Activated T-cell treated with anti-CD3 and anti-CD28 coated beads for 24 hours (primary cell): Measurements from ENCODE around the gene RASL12.
"Not testable (repeated sequence)": the region's sequence is repeated elsewhere in the genome, so short reads cannot be mapped to it uniquely, and the experiment has no call there.

Experiments
- DNase-seq: peaks from one replicate; pipeline ENCODE4 v3.0.0-alpha.2; 2020; ENCODE audit warnings: low read depth

Gene RASL12

DNA sequence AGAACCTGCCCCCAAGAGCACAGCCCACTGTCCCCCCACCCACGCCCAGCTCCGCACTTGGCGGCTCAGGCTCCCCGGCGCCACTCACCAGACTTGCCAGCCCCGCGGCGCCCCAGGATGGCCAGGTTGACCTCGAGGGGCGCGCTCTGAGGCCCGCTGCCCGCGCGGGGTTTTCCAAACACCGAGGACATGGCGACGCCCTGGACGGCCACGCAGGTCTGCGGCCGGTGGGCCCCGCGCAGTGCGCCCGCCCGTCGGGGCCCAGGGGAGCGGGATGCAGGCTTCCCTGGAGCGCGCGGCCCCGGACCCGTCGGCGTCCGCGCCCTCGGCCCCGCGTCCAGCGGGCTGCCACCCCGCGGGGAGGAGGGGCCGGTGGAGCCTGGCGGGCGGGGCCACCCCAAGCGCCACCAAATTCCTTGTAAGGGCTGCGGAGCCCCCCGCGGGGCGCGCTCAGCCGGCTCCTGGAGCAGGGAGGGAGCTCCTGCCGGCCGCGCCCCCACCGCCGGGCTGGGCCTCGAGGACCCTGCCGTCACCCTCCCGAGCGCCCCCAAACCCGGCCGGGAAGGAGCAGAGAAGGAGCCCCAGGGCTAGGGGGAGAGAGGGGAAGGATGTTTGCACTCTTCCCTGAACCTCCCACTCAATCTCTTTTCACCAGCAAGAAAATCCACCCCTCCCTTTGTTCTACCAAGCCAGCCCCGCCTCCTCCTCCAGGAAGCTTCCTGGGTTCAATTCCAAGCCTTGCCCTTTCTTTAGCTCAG, at the start of gene RASL12:
Gene RASL12 (minus strand): TSS at position 347 of the 758 bp plus-strand sequence. CDS start 156 bp downstream, at position 191.
- DNase-seq, result no peak

DNA sequence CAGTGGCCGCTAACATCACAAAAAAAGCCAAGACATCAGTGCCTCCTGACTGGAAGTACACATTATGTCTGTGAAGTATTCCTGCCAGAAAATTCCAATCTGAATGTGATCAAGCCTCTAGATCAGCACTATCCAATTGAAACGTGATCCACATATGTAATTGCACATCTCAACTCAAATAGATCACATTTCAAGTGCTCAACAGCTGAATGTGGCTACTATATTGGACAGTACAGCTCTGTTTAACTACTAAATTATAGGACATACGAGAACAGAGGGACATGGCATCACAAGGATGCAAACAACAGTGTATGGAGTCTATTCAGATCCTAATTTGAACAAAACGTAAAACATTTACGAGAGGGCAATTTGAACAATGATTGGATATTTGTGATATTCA, 47.8 kb upstream of the RASL12 start:
- no peak for DNase-seq

DNA sequence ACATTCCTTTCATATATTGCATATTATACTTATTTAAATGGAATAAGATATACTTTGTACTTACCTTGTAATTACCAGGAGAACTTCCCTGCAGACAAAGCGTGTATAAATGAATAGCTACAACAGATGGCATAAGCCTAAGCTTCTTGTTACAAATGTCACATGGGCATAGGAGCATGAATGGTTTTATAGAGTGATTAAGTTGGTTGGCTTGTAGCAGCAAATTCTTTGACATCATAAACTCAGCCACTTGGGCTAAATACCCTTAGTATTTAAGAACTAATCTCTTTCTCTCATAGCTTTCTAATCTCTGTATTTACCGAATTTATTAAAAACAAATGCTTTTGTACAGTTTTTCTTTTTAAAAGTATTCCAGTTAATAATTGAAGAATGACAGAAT, 47.3 kb upstream of the RASL12 start, which contains the start of gene UBAP1L:
Gene UBAP1L (minus strand): TSS at position 115 of the 400 bp plus-strand sequence. CDS start 8,985 bp downstream, outside the sequence.
- DNase-seq, result no peak

GRCh38 chr15:65110676-65111292, 43.0 kb upstream of the RASL12 start:
- DNase-seq, result no peak

DNA sequence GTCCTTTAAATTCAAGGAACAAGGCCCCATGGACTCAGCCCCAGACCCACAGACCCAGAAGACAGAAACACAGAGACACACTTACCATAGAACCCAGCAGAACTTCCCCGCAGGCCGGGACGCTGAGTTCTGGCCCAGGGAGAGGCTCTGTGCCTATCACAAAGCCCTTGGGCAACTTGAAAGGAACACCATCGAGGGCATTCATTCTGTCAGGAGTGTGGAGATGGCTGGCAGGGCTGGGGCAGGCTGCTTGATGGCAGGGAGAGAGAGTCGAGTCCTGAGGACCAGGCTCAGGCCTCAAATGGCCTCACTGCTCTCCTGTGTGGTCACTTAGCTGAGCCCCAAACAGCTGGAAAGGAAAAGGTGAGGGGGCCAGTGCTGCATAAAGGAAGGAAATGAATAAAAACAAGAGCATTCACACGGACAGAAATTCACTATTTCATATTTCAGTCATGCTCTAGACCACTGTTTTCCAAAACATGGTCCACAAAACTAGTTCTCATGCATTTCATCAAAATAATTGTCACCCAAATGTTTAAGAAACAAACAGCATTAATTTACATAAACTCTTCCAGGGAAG, 38.3 kb upstream of the RASL12 start:
- no peak for DNase-seq

DNA sequence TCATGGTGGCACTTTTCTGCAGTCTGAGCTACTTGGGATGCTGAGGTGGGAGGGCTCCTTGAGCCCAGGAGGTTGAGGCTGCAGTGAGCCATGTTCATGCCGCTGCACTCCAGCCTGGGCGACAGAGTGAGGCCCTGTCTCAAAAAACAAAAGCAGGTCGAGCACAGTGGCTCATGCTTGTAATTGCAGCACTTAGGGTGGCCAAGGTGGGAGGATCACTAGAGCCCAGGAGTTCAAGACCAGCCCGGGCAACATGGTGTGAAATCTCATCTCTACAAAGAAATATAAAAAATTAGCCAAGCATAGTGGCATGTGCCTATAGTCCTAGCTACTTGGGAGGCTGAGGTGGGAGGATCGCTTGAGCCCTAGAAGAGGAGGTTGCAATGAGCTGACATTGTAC, 37.2 kb upstream of the RASL12 start:
- no peak for DNase-seq

DNA sequence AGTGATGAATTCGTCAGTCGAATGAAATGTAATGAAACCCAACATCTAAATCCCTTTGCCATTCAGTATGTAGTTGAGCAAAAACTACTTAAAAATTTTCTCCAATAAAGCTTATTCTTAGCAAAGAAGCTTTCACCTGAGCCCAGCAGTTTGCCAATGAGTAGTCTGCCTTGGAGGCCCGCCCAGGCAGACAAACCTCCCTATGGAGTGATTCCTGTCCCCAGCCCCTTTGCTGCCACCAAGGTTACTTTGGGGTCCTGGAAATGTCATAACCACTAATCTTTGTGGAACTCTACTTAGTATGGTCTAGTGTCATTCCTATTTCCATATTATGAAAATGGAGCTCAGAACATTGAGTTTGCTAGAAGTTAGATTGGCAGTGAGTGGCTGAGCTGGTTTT, 35.1 kb upstream of the RASL12 start:
- no peak for DNase-seq

DNA sequence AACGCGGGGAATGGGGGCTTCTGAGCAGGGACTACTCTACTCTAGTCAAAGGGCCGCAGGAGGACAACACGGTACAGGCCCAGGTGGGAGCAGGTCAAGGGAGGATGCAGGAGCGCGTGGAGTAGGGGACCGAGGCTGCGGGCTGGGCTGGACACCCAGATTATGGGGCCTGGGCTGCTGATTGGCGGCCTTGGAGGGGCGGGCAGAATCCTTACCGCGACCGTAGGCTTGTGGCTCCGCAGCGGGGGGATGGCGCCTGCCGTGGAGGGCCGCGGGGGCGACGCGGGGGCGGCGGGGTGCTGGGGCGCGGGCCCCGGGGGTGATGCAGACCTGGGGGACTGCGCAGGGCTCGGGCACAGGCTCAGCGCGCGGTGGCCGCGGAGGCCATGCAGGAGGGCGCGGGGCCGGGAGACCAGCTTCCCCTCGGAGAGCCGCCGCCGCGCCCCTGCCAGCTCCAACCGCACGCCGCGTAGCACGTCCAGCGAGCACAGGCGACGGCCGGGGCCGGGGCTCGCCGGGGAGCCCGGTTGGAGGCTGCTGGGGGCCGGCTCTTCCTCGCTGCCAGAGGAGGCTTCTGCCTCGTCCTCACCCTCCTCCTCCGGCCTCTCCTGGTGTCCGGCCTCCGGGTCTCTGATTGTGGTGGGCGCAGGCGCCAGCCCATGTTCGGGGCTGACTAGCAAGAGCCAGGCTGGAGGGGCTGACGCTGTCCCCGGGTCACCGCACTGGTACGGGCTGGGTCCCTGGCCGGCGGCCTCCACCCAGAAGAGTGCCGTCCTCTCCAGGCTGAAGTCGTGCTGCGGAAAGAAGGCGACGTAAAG, 34.3 kb upstream of the RASL12 start:
- DNase-seq, result no peak

GRCh38 chr15:65101411-65101890, 33.7 kb upstream of the RASL12 start:
- DNase-seq, result peak; percentile 28

DNA sequence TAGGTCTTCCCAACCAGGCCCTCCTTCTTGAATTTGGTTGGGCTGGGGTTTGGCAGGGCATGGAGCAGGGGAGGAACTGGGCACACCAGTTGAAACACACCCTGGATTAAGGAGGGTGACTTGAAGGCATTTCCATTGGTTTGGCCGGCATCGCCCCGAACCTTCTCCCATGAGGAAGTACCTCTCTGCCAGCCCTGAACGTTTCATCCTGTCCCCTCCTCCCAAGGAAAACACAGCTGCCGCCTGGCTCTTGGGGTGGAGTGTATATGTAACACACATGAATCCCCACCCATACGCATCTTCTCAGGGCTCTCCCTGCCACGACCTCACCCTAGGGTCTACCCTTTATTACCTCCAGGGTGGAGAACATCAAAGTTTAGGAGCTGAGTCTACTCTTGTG, 32.7 kb upstream of the RASL12 start:
- no peak for DNase-seq

GRCh38 chr15:65099801-65100200, 32.0 kb upstream of the RASL12 start:
- DNase-seq, result not testable (repeated sequence)

GRCh38 chr15:65099336-65099735, 31.5 kb upstream of the RASL12 start:
- no peak for DNase-seq

DNA sequence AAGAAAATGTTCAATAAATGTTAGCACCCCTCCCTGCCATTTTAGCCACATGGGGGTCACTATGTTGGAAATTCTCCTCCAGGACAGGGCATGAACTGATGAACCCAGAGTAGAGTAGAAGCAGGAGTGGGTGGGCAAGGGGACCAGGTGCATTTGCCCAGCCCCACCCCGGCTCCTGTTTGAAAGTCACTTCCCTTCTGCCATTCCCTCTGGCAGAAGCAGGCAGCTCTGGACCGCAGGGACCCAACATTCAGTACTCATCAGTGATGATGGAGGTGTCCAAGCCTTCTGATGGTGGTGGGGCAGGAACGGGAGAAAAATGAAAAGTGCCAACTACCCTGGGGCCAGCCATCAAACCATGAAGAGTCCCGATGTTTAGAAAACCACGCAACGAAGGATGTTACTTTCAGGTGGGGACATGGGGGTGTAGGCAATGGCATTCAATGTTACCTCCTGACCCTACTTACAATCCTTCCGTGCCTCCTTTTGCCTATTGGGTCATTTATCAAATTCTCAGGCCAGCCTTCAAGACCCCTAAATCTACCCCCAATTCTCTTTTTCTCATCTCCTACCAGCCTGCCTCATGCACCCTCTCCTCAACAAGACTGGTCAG, 30.0 kb upstream of the RASL12 start:
- DNase-seq, result no peak

DNA sequence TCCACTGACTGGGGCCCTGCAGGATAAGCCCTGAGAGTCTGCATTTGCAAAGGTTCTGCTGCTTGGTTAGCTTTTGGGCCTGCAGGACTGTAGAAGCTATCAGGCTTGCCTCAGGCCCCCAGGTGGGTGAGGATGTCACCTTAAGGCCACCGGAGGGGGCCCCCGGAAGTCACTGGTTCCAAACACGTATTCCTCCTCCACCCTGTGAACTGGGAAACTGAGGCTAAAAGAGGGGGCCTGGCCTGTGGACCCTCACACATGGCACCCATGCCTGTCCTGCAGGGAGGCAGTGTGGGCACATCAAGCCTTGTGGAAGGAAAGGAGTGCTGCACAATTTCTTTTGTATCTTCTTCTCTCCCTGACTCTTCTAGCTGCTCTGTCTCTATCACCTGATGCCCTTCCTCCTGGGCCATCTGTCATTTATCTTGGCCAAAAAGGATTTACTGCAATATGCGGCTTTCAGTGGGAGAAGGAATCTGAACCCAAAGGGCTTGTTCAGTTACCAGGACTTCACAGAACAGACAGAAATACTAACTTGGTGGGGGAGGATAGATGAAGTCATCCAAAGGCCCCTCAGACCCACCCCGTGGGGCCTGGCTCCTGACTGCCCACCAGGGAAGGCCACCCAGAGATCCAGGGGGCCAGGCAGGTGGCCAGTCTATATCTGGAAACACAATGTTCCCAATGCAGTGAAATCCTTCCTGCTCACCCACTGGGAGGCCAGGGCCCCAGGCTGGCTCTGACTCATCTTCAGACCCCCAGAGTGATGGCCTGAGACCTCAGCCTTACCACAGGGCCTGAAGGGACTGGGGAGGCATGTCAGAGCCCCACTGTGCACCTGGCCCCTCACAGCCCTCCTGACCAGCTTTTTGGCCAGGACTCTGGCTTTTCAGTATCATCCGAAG, 28.9 kb upstream of the RASL12 start:
- DNase-seq, result no peak

- no peak for DNase-seq
Observed at GRCh38 chr15:65095747-65096104, 27.9 kb upstream of the RASL12 start.

DNA sequence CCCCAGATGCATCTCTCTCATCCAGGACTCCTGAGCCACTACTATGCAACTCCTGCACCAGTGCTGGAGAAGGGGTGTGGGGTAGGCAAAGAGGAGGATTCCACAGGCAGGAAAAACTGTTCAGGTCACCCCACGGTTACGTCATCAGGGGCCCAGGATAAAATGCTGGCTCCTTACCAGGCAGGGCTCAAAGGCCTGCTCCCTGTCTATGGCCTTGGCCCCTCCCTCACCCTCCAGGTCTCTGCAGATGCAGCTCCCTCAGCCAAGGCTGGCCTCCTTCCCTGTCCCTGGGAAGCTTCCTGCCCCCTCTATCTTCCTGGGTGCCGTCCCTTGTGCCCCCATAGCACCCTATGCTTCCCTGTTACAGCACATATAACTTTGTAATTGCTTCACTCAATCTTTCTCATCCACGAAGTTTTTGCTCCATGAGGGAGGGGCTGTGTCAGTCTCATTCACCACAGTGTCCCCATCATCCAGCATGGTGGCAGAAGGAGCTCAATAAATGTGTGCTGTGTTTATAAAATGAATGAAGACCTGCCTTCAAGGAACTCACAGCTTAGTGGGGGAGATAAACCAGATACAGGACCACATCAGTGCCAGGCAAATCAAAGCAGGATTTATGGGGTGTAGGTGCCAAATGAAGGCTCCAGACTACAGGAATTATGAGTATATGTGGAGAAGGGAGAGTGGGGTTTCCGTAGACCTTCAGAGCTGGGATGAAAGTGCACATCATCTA, 27.4 kb upstream of the RASL12 start:
- DNase-seq, result no peak

- DNase-seq, result no peak
Observed at GRCh38 chr15:65094294-65094995, 26.7 kb upstream of the RASL12 start.

- DNase-seq, result not testable (repeated sequence)
Observed at GRCh38 chr15:65093793-65094170, 26.0 kb upstream of the RASL12 start.
